GM18499 (cell line): ENCODE measurements around the gene RNF214.
"Not testable (repeated sequence)": the region's sequence is repeated elsewhere in the genome, so short reads cannot be mapped to it uniquely, and the experiment has no call there.

ENCODE experiments used
- ATAC-seq: cut with Tn5 transposase; IDR thresholded peaks from one replicate; pipeline ENCODE4 v1.9.1; 2021; ENCODE audit warnings: moderate number of reproducible peaks; ENCODE audit not compliant: insufficient read depth, unreplicated experiment

The RNF214 gene

DNA sequence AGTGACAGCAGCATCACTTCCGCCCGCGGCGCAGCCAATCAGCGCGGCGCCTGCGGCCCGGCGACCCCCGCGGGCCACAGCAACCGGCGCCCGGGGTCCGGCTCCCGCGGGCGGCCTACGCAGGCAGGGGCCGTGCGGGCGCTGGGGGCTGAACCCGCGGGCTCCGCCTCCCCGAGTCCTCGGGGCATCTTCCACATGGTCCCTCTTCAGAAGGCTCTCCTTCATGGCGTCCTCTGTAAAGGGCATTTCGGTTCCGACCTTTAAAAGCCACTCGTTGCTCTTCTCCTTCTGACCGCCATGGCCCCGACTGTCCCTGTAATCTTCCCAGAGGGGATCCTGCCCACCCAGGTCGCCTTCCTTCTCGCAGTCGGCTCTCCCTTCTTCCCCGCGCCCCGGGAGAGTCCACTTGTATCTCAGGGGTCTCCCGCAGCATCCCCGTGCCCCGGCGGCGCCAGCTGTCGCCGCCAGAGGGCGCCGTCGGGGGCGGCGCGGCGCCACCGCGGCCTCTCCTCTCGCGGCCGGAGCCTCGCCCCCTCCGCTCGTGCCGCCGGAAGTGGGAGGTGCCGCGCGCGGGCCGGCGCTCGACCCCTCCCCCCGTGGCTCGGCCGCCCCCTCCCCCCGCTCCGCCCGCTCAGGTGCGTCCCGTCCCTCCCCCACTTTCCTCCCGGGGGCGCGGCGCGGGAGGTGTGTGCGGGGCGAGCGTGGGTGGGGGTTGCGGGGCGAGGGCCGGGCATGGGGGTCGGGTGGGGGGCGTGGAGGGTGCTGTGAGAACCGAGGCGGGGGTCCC, at the start of gene RNF214:
Gene RNF214, plus strand, starts transcription at position 580 of the 787 bp plus-strand sequence. CDS start 1,602 bp downstream, outside the sequence.
- no peak for ATAC-seq

- ATAC-seq, result not testable (repeated sequence)
These were observed 49.3 kb upstream of the RNF214 start for GRCh38 chr11:117183178-117183577.

- ATAC-seq, result no peak
These were observed 48.6 kb upstream of the RNF214 start for GRCh38 chr11:117183724-117184349.

DNA sequence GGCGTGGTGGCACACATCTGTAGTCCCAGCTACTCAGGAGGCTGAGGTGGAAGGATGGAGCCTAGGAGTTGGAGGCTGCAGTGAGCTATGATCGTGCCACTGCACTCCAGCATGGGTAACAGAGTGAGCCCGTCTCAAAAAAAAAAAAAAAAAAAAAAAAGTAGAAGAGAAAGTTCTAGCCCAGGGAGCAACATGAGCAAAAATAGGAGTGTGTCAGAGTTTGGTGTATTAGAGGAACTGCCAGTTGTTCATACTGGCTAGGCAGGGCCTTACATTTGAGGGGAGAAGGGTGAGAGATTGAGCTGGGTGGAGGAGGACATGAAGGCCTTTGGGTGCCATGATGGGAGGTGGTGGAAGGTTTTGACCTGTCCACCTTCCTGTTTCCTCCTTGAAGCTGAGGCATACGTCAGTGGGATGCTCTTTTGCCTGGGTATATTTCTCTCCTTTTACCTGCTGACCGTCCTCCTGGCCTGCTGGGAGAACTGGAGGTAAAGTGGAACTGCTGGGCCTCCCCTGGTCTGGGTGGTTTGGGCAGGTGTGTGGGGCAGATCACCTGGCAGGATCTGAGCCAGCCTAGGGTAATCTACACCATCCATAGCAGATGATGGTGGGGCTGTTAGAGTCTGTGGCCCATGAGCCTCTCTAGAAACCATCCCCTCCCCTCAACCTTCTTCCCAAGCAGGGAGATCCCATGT, 46.6 kb upstream of the RNF214 start:
- ATAC-seq, result no peak

DNA sequence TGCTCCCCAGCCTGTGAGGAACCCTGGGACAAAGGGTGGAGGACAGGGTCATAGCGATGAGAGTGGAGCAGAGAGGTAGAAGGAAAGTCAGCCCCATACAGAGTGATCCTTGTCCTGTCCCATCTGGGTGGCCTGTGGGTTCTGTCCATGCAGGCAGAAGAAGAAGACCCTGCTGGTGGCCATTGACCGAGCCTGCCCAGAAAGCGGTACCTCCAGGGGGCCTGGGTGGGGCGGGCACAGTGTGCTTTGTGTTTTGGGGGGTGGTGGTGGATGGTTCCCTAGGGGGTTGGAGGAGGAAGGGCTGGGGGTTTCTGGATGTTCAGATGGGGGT, 46.1 kb upstream of the RNF214 start:
- no peak for ATAC-seq

GRCh38 chr11:117187007-117187406, 45.5 kb upstream of the RNF214 start:
- ATAC-seq, result no peak

GRCh38 chr11:117187428-117187798, 45.1 kb upstream of the RNF214 start:
- no peak for ATAC-seq

DNA sequence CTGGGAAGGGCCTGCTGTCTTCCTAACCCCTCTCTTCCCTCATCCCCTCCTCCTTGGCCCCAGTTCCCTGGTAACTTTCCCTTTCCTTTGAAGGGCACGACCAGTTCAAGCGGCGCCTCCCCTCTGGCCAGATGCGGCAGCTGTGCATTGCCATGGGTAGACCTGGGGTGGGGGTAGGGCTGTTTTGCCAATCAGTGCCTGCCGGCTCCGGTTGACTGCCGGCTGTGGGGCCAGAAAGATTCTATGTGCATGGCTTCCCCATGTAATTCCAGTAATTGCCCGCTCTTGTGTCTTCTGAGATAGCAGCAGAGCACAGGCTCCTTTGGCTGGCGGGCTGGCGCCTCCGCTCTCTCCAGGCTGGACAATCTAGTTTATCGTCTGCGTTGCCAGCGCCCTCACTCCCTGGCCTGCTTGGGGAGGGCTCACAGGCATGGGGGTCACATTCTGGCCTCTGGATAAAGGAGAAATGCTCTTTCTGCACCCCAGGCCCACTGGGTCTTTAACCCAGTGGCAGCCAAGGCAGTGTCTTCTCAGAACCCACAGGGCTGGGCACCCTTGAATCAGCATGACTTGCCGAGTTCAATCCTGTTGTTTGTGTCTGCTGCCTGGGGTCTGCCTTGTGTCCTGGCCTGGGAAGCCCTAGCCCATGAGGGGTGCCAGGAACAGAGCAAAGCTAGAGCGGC, 44.5 kb upstream of the RNF214 start:
- no peak for ATAC-seq

GRCh38 chr11:117188620-117189081, 43.8 kb upstream of the RNF214 start:
- ATAC-seq, result no peak

DNA sequence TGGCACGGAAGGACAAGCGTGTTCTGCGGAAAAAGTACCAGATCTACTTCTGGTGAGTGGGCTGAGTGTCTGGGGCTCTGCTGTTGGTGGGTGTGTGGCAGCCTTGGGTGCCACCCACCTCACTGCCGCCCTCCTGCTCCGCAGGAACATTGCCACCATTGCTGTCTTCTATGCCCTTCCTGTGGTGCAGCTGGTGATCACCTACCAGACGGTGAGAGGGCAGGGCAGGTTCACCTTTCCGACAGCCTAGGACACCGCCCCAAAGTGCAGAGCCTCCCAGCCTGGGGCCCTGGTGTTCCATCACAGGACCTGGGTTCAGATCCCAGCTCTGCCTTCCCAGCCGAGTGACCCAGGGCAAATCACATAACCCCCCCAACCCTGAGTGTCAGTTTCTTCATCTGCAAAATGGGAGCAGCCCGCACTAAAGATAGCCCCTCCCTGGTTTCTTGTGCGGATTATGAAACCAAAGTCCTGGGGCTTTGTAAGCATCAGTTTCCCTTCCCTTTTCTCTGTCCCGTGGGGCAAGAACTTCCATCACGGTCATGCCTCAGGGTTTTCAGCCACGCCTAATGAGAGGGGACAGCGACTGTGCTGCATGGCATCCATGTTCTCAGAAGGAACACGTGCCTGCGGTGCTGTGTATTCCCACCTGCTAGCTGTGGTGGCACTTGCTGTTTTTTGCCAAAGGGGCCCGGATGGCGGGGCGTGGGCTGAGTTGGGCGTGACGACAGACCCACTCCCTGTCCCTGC, 43.1 kb upstream of the RNF214 start:
- no peak for ATAC-seq

DNA sequence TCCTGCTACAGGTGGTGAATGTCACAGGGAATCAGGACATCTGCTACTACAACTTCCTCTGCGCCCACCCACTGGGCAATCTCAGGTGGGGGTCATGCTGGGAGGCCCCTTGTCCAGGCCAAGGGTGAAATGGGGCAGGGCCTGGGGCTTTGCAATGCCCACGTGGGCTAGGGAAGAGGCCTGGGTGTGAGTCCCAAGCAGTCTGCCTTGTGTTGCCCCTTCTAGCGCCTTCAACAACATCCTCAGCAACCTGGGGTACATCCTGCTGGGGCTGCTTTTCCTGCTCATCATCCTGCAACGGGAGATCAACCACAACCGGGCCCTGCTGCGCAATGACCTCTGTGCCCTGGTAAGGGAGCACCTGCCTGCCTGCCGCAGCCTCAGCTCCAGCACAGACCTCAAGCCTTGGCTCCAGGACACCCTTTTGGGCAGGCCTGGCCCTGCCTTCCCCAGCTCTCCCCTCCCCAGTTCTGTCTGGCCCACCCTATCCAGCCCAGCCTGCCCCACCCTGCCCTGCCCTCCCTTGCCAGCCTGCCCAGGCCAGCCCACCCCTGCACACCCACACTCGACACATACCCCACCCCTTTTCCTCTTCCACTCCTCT, 42.4 kb upstream of the RNF214 start:
- ATAC-seq, result no peak

DNA sequence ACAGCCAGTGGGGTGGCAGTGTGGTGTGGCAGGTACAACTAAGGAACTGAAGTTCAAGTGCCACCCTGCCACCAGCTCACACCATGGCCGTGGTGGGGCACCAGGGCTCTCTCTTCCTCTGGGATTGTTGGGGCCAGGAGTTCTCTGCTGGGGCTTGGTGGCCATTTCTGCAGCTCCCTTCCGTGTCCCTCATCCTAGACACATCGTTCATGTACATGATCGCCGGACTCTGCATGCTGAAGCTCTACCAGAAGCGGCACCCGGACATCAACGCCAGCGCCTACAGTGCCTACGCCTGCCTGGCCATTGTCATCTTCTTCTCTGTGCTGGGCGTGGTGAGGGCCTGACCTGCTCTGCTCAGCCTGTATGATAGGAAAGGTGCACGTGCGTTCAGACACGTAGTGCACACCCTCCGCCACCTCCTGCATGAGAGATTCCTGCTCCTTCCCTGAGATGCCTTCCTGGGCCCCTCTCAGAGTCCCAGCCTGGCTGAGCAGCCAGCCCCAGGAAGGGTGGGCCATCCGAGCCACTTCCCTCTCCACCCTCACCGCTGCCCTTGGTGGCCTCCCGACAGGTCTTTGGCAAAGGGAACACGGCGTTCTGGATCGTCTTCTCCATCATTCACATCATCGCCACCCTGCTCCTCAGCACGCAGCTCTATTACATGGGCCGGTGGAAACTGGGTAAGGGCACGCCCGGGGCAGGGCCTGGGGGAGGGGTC, 40.6 kb upstream of the RNF214 start:
- no peak for ATAC-seq

- no peak for ATAC-seq
These were observed 40.0 kb upstream of the RNF214 start for GRCh38 chr11:117192401-117192875.

GRCh38 chr11:117193130-117194020, 39.1 kb upstream of the RNF214 start:
- ATAC-seq, result no peak

GRCh38 chr11:117194267-117194666, 38.2 kb upstream of the RNF214 start:
- no peak for ATAC-seq

- ATAC-seq, result no peak
These were observed 37.2 kb upstream of the RNF214 start for GRCh38 chr11:117195258-117195657.

GRCh38 chr11:117195761-117196160, 36.7 kb upstream of the RNF214 start:
- no peak for ATAC-seq

DNA sequence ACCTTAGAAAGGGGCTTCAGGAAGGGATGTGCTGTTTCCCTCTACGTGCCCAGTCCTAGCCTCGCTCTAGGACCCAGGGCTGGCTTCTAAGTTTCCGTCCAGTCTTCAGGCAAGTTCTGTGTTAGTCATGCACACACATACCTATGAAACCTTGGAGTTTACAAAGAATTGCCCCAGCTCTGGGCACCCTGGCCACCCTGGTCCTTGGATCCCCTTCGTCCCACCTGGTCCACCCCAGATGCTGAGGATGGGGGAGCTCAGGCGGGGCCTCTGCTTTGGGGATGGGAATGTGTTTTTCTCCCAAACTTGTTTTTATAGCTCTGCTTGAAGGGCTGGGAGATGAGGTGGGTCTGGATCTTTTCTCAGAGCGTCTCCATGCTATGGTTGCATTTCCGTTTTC, 35.5 kb upstream of the RNF214 start:
- no peak for ATAC-seq
